LoVo (cell line): Measurements from ENCODE around the gene ABI3BP.

Source experiments
- DNase-seq: peaks from one replicate; pipeline ENCODE4 v3.0.0-alpha.2; 2016; ENCODE audit warnings: low spot score

ABI3BP gene

GRCh38 chr3:100984308-100984707, 8.9 kb downstream of the ABI3BP start:
- no peak for DNase-seq

- DNase-seq: no peak
These were observed 10.5 kb downstream of the ABI3BP start for GRCh38 chr3:100982710-100983109.

- no peak for DNase-seq
These were observed 11.9 kb downstream of the ABI3BP start for GRCh38 chr3:100981164-100981911.

GRCh38 chr3:100978011-100978659, 15.1 kb downstream of the ABI3BP start:
- no peak for DNase-seq

GRCh38 chr3:100976611-100977010, 16.6 kb downstream of the ABI3BP start:
- no peak for DNase-seq

- no peak for DNase-seq
These were observed 17.5 kb downstream of the ABI3BP start for GRCh38 chr3:100975714-100976113.

- DNase-seq: no peak
These were observed 19.6 kb downstream of the ABI3BP start for GRCh38 chr3:100973594-100973993.

GRCh38 chr3:100972867-100973266, 20.4 kb downstream of the ABI3BP start:
- no peak for DNase-seq

GRCh38 chr3:100972301-100972844, 20.8 kb downstream of the ABI3BP start:
- DNase-seq: no peak

- no peak for DNase-seq
These were observed 21.4 kb downstream of the ABI3BP start for GRCh38 chr3:100971798-100972197.

- no peak for DNase-seq
These were observed 22.7 kb downstream of the ABI3BP start for GRCh38 chr3:100970477-100970990.

- no peak for DNase-seq
These were observed 24.0 kb downstream of the ABI3BP start for GRCh38 chr3:100968932-100969906.

GRCh38 chr3:100966807-100967206, 26.4 kb downstream of the ABI3BP start:
- DNase-seq: no peak

- no peak for DNase-seq
These were observed 27.2 kb downstream of the ABI3BP start for GRCh38 chr3:100966049-100966491.

- no peak for DNase-seq
These were observed 30.2 kb downstream of the ABI3BP start for GRCh38 chr3:100963041-100963440.

GRCh38 chr3:100957261-100957986, 35.8 kb downstream of the ABI3BP start:
- DNase-seq: no peak

- no peak for DNase-seq
These were observed 36.9 kb downstream of the ABI3BP start for GRCh38 chr3:100956276-100956675.

GRCh38 chr3:100954990-100955389, 38.2 kb downstream of the ABI3BP start:
- DNase-seq: no peak

- DNase-seq: no peak
These were observed 38.9 kb downstream of the ABI3BP start for GRCh38 chr3:100954199-100954935.

GRCh38 chr3:100953103-100953502, 40.1 kb downstream of the ABI3BP start:
- DNase-seq: no peak

GRCh38 chr3:100947119-100947518, 46.1 kb downstream of the ABI3BP start:
- DNase-seq: no peak
